ENCODE data around the gene UTF1. TPM values are rescaled to one million over a fixed set of nuclear protein-coding genes. Genes with fewer than 3 reads are reported as not detected.

Gene UTF1
- total and polyA plus RNA-seq, 9 of the 15 experiments (the other 6 are each of a cell fraction or from before 2014, with no cell fraction given) = 0.35 to 0.46 TPM; not detected in 7

- TF ChIP-seq BHLHE40 (IDR thresholded peaks at IDR 0.05; ENCODE audit: low read length) (peak; percentile 53; the same call in 1 of the 2 replicates), LEF1 (IDR thresholded peaks at IDR 0.05) (peak; percentile 78; the same call in 1 of the 2 replicates), DPF2 (IDR thresholded peaks at IDR 0.05) (peak; percentile 67), MEF2D (tag; conservative IDR thresholded peaks at IDR 0.05; ENCODE audit: low read depth) (no peak), KAT7 (CRISPR knock-in tag; IDR thresholded peaks at IDR 0.05; ENCODE audit: borderline replicate concordance) (no peak), ETV1 (tag; conservative IDR thresholded peaks at IDR 0.05; ENCODE audit: low read depth) (peak; percentile 65), RBM14 (IDR thresholded peaks at IDR 0.05; ENCODE audit: borderline replicate concordance, insufficient read depth, low read depth, low read length) (no peak), ZNF717 (CRISPR knock-in tag; IDR thresholded peaks at IDR 0.05) (no peak), TAF15 (IDR thresholded peaks at IDR 0.05; ENCODE audit: low read depth, low read length) (no peak), MTF1 (CRISPR knock-in tag; IDR thresholded peaks at IDR 0.05; ENCODE audit: borderline replicate concordance) (no peak), HES1 (IDR thresholded peaks at IDR 0.05; ENCODE audit: low read depth) (no peak), GATAD2B (IDR thresholded peaks at IDR 0.05; ENCODE audit: borderline replicate concordance) (no peak), KLF16 (IDR thresholded peaks at IDR 0.05) (peak; percentile 44; the same call in 1 of the 2 replicates), YY1 (IDR thresholded peaks at IDR 0.05; ENCODE audit: borderline replicate concordance in 1 of 3, control insufficient read depth in 1 of 3, extremely low read depth in 1 of 3, insufficient read depth in 3 of 3, insufficient read length in 1 of 3, insufficient replicate concordance in 2 of 3, low read depth in 1 of 3, low read length in 2 of 3) (peak in 2 of 3 experiments; percentile 31 to 39), ZBTB12 (CRISPR knock-in tag; IDR thresholded peaks at IDR 0.05) (0 out of 2 replicates have a peak, but pooled peaks have one; percentile 39), RB1 (IDR thresholded peaks at IDR 0.05; ENCODE audit: low read depth) (peak; percentile 29; the same call in 1 of the 2 replicates), SPI1 (IDR thresholded peaks at IDR 0.05; ENCODE audit: borderline replicate concordance, low read depth, low read length) (peak; percentile 61), ZNF449 (CRISPR knock-in tag; IDR thresholded peaks at IDR 0.05) (no peak), HLTF (IDR thresholded peaks at IDR 0.05) (no peak), PBX2 (CRISPR knock-in tag; IDR thresholded peaks at IDR 0.05; ENCODE audit: low read depth) (peak; percentile 75), PBX2 (tag; conservative IDR thresholded peaks at IDR 0.05; ENCODE audit: low read depth) (peak; percentile 88), NFATC3 (IDR thresholded peaks at IDR 0.05) (no peak), KAT8 (IDR thresholded peaks at IDR 0.05; ENCODE audit: low read depth) (no peak), POLR3G (IDR thresholded peaks at IDR 0.05; ENCODE audit: extremely low read depth, insufficient read length, insufficient replicate concordance) (no peak)
Measured at GRCh38 chr10:133278577-133279265, 48.7 kb downstream of the UTF1 start (continued).

Measured in K562 (cell line).